GM18511 (cell line): ENCODE measurements around the gene ARRDC2.
"Not testable (repeated sequence)": the region's sequence is repeated elsewhere in the genome, so short reads cannot be mapped to it uniquely, and the experiment has no call there.

Experiments used
- ATAC-seq: cut with Tn5 transposase; IDR thresholded peaks from one replicate; pipeline ENCODE4 v1.9.1; 2021; ENCODE audit warnings: mild to moderate bottlenecking, moderate library complexity; ENCODE audit not compliant: unreplicated experiment

Gene ARRDC2

DNA sequence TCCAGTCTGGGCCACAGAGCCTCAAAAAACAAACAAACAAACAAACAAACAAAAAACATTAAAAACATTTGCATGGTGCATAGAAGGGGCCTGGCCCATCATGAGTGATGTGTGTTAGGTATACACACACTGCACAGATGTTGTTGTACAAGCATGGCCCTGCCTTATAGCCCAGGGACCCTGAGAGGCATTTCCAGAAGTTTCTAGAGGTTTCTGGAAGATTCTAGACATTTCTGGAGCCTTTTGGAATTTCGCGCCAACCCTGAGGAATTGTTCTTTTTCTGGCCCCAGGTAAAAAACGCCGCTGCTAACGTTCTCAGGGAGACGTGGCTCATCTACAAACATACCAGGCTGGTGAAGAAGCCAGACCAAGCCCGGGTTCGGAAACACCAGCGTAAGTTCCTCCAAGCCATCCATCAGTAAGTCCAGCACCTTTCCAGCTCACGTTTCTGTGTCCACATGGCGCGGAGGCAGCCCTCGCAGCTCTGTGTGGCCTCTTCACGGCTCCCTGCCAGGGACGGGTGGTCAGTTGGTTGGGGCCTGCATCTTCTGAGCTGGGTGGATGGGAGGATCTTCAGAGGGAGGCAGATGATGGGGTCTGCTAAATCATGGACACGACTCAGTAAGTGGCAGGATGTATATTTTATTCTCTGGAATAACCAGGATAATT, 18.4 kb upstream of the ARRDC2 start:
- ATAC-seq = no peak

DNA sequence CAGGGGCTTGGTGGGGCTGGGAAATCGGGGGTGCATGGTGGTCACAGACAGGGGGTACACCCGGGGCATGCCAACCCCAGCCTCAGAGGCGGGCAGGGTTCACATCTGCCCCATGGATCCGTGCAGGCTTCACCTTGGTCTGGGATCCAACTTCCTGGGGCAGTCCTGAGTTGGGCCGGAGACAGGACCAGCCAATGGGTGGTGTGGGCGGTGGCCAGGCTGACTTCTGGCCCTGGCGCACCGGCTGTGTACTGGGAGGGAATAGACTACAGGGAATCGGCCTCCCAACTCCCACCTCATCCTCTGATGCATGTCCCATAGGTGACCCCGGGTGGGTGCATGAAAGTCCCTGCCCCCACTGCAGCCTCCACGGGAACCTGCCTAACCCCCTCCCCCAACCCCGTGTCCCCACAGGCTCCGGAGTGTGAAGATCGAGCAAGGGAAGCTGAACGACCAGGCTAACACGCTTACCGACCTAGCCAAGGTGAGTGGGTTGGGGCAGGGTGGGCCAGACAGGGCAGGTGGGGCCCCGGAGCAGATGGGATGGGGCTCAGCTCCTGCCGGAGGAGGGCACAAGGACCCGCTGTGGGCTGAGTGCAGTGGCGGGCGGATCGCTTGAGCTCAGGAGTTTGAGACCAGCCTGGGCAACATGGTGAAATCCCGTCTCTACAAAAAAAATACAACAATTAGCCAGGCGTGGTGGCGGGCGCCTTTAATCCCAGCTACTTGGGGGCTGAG, 14.7 kb upstream of the ARRDC2 start:
- no peak for ATAC-seq

DNA sequence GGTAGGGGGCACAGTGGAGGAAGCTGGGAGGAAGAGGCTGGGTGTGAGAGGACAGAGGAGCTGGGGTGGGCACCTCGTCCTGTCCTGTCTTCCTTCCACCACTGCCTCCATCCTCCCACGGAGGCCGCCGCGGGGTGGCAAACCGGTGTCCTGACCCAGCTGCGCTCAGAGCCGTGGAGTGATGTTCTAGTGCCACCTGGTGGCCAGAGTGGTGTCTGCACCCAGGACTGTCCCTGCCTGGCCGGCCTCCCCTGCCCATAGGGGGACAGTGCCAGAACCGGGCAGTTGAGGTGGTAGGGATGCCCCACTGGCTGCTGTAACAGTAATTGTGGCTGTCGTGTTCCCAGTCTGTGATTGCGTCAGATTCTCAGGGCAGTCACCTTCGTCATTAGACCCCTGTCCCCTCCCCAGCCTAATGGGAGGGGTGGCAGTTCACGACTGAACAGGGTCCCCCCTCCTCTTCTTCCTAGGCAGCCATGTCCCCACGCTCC, 11.1 kb upstream of the ARRDC2 start:
- ATAC-seq = peak; percentile 41

DNA sequence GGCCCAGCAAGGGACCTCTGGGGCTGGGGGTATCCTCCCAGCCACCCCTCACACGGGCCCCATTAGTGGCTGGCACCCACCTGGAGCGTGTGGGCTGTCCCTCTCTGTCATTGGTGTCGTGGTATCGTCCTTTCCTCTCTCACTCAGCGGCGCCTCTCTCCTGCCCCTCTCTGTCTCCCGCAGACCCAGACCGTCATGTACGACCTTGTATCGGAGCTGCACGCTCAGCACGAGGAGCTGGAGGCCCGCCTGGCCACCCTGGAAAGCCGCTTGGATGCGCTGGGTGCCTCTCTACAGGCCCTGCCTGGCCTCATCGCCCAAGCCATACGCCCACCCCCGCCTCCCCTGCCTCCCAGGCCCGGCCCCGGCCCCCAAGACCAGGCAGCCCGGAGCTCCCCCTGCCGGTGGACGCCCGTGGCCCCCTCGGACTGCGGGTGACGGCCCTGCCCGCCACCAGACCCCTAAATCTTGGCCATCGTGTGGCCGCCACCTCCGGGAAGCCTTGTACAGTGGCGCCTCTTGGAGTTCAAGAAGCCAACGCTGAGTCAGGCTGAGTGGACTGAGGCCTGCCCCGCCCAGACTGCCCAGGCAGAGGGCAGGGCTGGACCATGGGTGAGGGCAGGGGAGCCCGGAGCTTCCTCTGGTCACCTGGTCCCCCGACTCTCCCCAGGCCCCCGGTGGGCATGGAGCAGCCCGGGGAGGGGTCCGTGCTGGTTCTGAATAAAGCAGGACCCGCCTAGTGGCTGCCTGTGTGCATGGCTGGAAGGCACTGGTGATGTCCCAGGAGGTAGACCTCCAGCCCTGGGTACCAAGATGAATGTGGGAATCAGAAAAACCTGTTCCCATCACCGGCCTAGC, 9.8 kb upstream of the ARRDC2 start:
- ATAC-seq = no peak

DNA sequence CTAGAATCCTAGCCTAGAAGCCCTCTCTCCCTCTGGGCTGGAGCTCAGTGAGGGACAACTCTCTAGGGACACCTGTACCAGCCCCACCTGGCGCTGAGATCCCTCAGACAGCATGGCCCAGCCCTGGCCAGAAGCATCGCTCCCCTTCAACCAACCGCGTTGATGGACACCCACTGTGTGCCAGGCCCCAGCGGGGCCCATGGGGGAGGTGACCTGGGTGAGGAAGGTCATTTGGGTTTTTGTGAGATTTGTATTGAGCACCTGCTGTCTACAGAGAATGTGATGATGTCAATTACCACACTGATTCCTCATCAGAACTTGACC, 9.2 kb upstream of the ARRDC2 start:
- no peak for ATAC-seq

DNA sequence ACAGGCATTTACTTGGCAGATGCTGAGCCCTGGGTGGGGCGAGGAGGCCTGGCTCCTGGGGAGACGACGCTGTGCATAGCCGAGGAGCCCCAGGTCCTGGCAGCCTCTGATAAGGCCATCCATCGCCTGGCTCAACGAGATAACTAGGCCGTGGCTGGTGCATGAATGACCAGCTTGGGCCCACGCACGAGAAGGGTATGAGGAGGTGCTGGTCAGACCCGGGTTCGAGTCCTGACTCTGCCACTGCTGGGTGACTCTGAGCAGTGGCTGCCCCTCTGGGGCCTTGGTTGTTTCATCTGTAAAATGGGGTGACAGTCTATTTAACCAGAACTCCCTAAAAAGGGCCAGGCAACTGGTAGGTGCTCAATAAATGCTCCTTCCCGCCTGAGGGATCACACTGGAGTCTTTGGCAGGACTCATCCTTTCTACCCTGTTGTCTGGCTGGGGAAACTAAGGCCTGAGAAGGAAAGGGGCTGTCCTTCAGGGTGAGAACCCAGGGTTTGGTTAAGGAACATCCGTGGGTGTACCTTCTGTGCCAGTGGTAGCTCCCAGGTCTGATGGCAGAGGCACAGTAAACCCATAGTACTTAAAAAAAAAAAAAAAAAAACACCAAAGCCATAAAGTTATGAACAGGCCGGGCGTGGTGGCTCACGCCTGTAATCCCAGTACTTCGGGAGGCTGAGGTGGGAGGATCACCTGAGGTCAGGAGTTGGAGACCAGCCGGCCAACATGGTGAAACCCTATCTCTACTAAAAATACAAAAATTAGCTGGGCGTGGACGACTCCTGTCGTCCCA, 8.1 kb upstream of the ARRDC2 start:
- no peak for ATAC-seq

DNA sequence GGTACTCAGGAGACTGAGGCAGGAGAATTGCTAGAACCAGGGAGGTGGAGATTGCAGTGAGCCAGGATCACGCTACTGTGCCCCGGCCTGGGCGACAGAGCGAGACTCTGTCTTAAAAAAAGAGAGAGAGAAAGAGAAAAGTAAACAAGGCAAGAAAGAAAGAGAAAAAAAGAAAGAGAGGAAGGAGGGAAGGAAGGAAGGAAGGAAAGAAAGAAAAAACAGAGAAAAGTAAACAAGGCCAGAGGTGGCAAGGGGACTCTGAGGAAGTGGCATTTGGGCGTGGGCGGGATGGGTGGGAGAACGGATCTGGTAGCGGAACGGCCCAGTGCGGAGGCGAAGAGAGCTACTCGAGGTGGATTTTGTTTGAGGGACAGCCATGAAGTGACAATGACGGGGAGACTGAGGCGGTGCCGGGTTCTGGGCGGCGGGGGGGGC, 7.5 kb upstream of the ARRDC2 start:
- no peak for ATAC-seq

DNA sequence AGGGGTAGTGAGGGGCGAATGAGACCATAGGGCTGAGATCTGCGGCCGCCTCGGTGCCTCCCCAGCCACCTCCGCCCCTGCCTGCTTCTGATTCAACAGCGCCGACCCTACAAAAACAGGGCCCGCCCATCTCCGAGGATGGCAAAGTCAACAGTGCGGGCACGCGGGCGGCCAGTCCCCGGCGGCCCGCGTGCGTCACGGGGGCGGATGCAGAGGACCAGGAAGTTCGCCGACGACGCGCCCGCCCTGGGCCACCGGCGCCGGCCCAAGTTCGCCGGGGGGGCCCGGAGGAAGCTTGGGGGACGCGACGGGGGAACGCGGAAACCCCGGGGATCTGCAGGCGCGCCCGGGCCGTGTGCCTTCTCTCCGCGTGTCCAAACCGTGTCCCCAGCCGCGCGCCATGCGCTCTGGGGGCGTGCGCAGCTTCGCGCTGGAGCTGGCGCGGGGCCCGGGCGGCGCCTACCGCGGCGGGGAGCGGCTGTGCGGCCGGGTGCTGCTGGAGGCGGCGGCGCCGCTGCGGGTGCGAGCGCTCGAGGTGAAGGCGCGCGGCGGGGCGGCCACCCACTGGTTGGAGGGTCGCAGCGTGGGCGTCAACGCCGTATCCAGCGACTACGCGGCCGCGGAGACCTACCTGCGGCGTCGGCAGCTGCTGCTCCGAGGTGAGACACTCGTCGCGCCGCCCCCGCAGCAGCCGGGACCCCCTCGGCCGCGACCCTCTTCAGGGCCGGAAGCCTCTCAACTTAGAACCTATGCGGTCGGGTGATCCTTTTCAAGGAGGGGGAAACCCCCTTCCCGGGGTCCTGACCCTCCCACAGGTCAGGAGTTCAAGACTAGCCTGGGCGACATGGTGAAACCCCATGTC, 6.8 kb upstream of the ARRDC2 start:
- peak; percentile 67 for ATAC-seq

DNA sequence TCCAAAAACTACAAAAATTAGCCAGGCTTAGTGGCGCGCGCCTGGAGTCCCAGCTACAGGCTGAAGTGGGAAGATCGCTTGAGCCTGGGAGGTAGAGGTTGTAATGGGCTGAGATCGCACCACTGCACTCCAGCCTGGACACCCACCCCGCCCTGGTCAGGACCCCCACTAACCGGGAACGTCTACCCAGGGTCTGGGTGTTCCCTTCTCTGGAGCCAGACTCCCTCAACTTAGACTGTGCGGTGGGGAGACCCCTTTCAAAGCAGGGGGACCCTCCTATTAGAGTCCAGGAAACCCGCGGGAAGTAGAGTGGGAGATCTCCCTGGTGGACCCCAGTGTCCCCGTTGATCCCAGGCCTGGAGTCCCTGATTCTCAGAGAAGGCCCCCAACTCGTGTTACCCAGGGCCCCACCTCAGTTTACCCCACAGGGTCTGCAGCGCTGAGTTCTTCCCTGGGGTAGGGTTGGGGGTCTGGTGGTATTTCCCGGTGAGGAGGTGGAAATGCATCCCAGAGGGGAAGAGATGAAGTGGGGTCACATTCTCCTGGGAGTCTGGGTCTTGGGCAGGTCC, 6.1 kb upstream of the ARRDC2 start:
- no peak for ATAC-seq

DNA sequence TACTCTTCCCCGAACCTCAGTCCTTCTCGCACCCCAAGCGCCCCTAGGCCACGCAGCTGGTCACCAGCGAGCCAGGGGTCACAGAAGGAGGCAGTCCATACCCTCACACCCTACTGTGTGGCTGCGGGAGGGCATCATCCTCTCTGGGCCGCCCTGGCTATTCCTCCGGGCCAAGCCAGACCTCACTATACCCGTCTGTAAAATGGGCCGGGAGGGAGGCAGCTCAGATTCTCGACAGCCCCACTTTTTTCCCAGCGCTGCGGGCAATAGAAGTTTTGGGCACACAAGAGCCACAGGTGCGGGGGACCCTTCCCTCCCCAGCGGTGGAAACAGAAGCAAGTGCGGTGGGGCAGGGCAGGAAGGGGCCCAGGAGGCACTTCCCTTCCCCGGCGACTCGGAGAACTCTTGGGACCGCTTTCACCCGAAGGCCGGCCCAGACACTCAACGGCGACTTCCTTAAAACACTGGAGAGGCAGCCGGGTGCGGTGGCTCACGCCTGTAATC, 5.6 kb upstream of the ARRDC2 start:
- ATAC-seq = no peak

DNA sequence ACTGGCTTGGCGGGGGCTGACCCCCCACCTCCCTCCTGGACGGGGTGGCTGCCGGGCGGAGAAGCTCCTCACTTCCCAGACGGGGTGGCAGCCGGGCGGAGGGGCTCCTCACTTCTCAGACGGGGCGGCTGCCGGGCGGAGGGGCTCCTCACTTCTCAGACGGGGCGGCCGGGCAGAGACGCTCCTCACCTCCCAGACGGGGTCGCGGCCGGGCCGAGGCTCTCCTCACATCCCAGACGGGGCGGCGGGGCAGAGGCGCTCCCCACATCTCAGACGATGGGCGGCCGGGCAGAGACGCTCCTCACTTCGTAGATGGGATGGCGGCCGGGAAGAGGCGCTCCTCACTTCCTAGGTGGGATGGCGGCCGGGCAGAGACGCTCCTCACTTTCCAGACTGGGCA, 2.2 kb upstream of the ARRDC2 start:
- ATAC-seq = not testable (repeated sequence)

DNA sequence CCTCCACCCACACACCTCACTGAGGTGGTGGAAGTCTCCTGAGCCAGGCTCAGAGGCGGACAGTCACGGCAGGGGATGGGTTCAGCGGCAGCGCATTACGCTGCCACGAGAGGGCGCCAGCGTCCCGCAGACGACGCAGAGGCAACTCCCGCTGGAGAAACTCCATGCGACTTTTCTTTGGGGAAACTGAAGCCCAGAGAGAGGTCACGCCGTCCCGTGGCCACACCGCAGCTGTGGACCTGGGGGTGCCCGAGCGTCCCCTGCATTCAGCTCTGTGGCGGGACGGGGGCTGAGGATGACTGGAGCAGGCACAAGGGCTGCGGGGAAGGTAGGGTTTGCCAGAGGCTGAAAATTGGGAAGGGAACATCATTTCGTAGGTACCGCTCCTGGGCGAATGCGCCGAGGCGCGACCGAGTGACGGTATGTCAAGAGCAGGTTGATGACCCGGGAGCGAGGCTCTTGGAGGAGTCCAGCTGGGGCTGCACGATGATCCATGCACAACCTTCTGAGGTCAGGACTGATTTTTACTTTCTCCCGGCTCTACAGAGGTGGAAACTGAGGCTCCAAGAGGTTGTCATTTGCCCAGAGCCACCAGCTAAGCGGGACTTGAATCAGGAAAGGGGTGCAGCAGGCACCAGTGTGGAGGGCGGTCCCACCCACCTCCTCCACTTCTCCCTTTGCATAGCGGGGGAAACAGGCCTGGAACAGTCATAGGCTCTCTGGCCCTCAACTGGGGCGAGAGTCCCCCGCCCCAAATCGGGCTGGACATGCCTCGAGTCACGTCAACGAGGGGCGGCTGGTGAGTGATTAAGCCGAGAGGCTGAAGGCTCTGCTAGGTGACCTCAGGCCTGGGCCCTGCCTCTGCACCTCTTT, 690 bp upstream of the ARRDC2 start:
- peak; percentile 62 for ATAC-seq

DNA sequence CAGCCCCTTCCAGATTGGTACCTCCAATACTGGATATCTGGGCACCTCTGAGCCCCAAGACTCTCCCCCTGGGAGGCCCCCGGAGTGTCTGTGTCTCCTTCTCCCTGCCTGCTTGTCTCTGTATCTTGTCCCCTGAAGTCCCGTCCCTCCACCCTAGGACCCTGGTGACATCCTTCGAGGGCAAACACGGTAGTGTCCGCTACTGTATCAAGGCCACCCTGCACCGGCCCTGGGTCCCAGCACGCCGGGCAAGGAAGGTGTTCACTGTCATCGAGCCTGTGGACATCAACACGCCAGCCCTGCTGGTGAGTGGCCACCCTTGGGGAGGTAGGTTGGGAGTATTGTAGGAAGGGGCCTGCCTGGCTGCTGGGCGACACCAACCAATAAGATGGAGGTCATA, 844 bp downstream of the ARRDC2 start:
- ATAC-seq = no peak

DNA sequence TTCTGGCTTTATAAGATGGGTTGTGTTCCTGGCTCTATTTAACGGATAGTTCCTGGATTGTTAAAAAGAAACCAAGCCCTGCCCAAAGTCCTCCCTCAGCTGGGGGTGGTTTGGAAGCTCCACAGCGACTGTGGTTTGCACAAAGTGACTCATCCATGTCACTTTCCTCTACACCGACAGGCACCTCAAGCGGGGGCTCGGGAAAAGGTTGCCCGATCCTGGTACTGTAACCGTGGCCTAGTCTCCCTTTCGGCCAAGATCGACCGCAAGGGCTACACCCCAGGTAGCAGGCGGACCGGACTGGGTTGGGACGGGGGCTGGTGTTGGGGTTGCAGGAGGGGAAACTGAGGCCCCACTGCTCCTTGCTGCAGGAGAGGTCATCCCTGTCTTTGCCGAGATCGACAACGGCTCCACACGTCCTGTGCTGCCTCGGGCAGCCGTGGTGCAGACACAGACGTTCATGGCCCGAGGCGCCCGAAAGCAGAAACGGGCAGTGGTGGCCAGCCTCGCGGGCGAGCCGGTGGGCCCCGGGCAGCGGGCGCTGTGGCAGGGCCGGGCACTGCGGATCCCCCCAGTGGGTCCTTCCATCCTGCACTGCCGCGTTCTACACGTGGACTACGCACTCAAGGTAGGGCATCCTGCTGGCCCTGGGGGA, 1.6 kb downstream of the ARRDC2 start:
- no peak for ATAC-seq

DNA sequence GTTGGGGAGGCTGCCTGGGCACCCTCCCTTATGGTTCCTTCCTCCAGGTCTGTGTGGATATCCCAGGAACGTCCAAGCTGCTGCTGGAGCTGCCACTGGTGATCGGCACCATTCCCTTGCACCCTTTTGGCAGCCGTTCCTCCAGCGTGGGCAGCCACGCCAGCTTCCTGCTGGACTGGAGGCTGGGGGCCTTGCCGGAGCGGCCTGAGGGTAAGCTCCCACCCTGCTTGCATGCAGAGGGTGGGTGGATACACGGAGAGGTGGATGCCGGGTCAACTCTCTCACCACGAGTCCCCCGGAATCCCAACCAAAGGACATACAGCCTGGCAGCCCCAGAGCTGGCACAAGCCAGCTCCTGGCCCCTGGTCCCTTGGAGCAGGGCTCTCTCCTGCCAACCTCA, 2.2 kb downstream of the ARRDC2 start:
- no peak for ATAC-seq

DNA sequence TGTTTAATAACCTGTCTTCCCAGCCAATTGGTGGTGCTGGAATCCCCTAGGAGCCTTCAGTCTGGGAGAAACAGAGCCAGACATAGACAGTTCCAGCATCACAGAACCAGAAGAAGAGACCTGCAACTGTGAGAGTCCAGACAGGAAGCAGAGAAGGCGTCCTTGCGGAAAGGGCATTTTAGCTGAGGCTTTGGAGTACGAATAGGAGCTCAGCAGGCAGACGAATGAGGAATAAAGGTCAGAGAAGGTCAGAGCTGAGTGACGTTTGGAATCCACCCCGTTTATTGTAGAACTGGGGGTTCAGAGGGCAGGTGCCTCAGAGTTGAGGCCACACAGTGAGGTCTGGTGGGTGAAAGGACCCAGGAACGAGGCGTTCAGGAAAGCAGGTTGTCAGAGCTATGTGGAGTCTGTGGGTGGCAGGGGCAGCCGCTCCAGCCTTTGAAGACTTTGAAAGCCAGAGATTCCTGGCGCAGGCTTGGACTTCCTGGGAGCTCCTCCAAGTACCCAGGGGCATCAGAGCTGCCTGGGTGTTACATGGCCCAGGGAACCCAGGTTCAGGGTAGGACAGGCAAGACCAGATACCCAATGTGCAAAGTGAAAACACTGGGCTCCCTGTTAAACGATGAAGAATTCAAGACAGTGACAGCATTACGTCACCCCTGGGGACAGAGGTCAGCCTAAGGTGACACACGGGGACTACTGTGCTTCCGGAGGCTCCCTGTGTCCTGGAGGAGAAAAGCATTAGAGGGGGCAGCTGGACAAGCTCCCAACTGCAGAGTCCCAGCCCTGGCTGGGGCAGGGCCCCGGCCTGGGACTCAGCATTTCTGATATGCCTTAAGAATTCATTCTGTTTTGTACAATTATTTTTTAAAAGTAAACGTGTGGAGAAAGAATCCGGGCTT, 5.5 kb downstream of the ARRDC2 start:
- no peak for ATAC-seq

DNA sequence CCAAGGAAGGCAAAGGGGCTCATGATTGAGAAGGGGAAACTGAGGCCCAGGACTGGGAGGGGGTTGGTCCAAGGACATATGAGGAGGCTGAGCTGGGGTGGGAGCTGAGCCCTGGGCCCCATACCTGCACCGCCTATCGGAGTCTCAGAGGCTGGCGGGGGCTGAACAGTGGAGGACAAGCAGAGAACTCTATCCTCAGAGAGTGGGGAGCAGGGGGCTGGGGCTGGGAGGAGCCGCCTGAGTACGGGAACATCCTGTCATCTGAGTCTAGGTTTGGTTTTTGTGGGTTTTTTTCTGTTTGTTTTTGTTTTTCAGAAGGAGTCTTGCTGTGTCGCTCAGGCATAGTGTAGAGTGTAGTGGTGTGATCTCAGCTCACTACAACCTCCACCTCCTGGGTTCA, 6.2 kb downstream of the ARRDC2 start:
- no peak for ATAC-seq
